A673 (cell line): Measurements from ENCODE around the gene GBE1.

Experiments
- EZH2 ChIP-seq: fragments of 200-600 bp; sonication (generic); IDR thresholded peaks from 2 replicates; pipeline ENCODE4 v1.6.1; 2017; ENCODE audit warnings: borderline replicate concordance, low read depth, mild to moderate bottlenecking, mixed read lengths, antibody characterized with exemption, low read length; ENCODE audit not compliant: poor library complexity, severe bottlenecking
- TF ChIP-seq, protein P1 (sequence below): fragments of 300-800, 200-600 bp; sonication (generic); conservative IDR thresholded peaks from 2 replicates; pipeline ENCODE4 v1.5.1; 2017; ENCODE audit warnings: low read depth, mild to moderate bottlenecking, antibody characterized with exemption, low read length, moderate library complexity, mixed read lengths

DNA sequence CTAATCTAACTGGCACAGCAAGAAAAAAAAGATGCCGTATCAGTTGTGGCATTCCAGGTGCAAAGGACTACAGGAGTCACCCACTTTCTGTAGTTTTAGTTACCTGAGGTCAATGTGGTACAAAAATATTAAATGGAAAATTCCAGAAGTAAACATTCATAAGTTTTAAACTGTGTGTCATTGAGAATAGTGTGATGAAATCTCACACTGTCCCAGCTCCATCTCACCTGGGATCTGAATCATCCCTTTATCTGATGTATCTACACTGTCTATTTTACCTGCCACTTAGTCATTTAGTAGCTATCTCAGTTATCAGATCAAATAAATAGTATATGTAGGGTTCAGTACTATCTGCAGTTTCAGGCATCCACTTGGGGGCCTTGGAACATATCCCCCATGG is 26.7 kb downstream of the GBE1 start:
- TF ChIP-seq EZH2: no peak
- TF ChIP-seq, protein P1, sequence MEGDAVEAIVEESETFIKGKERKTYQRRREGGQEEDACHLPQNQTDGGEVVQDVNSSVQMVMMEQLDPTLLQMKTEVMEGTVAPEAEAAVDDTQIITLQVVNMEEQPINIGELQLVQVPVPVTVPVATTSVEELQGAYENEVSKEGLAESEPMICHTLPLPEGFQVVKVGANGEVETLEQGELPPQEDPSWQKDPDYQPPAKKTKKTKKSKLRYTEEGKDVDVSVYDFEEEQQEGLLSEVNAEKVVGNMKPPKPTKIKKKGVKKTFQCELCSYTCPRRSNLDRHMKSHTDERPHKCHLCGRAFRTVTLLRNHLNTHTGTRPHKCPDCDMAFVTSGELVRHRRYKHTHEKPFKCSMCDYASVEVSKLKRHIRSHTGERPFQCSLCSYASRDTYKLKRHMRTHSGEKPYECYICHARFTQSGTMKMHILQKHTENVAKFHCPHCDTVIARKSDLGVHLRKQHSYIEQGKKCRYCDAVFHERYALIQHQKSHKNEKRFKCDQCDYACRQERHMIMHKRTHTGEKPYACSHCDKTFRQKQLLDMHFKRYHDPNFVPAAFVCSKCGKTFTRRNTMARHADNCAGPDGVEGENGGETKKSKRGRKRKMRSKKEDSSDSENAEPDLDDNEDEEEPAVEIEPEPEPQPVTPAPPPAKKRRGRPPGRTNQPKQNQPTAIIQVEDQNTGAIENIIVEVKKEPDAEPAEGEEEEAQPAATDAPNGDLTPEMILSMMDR: no peak
